ENCODE data around the gene ANAPC1.
"Not testable (repeated sequence)": the region's sequence is repeated elsewhere in the genome, so short reads cannot be mapped to it uniquely, and the experiment has no call there.

The ANAPC1 gene

DNA sequence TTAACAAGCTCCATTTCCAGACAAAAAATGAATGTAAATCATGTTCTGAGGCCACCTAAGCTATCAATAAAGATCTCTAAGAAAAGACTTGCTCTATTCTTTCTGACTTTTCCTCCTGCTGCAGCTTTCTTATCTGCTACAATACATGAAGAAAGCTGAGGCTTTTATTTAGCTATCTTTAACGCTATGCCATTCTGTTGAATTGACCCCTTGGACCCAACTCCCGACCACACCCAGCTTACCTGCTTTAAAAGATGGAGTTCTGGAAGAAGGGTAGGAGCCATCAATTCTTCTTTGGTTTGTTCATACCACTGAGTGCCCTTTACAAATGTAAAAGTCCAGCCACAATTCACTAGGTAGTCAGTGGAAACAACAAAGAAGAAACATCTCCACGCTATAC lies 99.9 kb downstream of the ANAPC1 start:
- DNase-seq = not testable (repeated sequence)

DNA sequence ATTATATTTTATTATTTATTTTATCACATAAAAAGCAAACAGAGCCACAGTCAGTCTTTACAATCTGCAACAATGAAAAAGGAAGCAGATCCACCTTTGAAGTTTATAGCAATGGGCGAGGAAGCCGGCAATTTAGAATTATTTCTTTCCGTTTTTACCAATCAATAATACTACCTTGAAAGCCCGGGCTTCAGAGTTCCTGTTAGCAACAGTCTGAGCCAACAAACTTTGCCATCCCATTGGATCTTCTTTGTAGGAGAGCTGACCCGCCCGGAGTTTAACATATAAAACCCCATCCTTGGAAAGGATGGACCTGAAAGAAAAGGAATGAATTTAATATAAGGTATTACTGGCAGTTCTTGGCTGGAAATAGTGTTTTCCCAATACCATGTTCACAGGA lies 101.8 kb downstream of the ANAPC1 start:
- not testable (repeated sequence) for DNase-seq

DNA sequence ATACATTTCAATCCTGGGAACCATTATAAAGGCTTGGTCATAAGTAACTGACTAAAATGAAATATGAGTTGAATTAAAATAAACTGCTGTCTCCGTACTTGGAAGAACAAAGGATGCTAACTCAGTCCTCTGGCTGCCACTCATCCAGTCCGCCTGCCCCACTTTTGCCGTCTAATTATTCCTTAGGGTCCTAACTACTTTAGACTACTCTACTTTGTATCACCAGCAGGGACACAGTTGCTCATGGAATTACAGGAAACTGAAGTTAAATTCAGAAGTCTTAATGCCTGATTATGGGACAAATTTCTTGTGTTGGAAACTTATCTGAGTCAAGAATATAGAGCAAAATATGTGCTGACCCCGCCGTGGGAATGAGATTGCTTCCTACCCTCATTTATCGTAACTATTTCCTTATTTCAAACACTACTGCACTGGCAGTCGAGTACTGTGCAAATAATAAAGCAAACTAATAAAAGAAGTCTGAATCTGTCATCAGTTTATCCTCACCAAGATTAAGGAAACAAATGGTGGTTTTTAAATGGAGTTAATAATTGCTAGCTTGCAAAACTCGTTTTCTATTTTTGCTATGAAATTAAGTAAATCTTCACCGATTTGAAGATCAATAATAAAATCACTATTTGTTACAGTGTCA lies 102.4 kb downstream of the ANAPC1 start:
- not testable (repeated sequence) for DNase-seq

DNA sequence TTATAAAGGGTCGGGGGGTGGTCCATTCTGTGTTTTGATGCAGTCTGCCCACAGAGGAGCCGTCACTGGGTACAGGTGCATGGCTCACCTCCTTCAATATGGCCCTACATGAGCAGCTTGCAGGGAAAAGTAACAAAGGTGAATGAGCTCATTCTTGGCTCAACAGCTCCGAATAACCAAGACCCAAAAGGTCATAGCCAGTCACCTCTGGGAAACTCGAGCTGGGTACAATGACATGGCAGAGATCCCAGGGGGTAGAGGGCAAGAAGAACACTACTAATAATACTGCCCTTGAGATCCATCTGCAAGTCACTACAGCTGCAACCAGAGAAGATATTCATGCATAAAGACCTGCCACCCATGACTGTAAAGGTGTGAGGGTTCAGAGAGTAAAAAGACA lies 106.8 kb downstream of the ANAPC1 start:
- not testable (repeated sequence) for DNase-seq

DNA sequence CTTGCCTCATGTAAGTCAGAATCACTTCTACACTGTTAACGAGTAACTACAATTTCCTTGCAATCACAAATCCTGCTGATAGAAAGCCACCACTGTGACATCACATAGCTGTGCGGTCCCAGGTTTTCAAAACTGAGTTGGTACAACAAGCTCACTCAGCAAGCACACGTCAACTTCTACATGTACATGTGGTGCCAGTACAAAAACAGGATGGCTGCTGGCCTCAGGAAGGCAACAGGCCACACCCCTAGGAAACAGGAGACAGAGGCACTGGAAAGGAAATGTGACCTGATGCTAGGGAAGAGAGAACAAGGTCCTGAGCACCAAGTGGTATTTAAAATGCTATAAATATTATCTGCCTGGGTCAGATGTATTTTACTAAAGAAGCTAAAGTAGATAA lies 107.7 kb downstream of the ANAPC1 start:
- DNase-seq = not testable (repeated sequence)

DNA sequence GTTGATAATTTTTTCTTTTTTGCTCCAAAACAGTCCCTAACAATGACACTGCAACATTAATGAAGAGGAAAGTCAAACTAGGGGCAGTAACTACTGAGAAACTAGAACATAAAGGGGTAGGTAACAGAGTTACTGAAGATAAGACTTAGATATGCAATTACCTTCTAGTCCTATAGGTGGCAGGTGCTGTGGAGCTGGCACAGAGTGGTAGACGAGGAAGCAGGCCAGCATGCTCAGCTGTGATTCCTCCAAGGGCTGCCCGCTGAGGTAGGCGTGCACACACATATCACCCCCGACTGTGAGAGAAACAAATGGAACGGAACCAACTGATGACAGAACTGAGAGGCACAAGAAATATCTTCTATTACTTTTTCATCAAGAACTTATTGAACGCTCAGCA lies 111.8 kb downstream of the ANAPC1 start:
- DNase-seq = not testable (repeated sequence)

DNA sequence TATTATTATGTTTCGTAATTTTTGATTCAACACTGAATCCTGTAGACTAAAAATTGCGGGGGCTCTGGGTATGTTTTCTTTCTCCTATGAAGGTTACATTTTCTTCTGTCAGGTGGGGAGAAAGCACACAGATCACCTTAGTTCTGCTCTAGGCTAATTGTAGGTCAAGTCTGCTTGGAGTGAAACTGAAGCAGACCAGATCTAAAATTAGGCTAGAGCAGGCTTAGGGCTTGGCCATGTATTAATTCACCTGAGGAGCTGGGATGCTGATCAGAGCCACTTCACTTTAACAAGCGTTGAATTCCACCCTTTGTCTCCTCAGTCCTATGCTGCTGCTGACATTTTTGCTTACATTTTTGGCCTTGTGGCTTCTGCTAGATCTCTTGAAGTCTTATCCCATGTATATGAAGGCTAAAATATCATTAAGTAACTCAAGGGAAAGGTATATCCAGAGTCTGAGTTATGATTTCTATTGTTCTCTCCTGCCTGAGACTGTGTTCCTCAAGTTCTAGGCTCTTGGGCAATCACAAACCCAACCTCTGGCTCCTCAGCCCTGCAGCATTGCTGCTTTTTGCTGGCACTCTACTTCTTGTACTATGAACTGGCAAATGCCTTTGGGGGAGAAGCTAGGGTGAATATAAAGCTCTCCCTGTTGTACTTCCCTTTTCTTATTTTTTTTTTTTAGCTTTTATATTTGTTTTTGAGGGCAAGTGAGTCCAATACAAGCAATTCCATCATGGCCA lies 112.9 kb downstream of the ANAPC1 start:
- not testable (repeated sequence) for DNase-seq

DNA sequence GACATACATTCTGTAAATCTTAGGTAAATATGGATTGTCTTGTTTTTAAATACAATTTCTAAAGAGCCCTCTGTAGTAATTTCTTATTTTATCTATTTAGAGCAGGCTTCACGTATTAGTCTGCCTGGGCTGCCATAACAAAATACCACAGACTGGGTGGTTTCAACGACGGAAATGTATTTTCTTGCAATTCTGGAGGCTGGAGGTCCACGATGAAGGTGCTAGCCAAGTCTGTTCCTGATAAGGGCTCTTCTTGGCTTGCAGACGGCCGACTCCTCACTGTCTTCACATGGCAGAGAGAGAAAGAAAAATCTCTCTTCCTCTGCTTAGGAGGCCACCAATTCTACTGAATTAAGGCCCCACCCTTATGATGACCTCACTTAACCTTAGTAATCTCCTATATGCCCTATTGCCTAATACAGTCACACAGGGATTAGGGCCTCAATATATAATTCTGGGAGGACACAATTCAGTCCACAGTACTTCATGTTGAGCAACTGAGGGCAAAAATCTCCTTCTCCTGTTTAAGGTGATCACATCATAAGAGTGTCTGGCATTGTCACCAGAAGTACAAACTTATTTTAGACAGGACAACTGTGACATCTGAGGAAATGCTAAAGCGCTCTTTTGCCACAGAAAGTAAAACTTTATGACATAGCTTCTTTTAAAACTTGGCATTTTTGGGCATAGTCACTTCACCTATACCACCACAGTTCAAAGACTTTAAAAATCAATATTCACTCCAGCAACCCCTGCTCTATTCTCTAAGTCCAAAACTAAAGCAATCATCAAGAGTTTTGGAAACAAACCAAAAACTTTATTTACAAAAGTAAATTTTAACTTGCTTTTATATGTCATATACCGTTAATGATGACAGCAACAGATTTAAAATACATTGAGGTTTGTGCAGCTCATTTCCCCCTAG lies 115.5 kb downstream of the ANAPC1 start:
- DNase-seq = not testable (repeated sequence)

DNA sequence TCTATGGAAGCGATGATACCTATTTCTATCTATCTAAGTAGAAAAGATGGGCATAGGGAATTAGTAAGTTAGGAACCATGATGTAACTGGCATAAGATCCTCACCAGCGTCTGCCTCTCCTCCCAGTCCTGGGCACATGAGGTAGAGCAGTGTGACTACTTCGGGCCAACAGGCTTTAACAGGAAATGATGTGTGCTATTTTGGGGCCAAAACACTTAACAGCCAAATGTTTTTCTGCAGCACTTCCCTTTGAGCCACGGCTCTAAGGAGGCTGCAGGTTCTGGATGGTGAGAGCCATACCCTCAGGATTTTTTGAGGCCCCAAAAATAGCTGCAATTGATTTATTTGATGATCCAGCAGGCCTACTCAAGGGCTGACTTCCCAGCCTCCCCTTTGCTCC lies 116.9 kb downstream of the ANAPC1 start:
- not testable (repeated sequence) for DNase-seq

DNA sequence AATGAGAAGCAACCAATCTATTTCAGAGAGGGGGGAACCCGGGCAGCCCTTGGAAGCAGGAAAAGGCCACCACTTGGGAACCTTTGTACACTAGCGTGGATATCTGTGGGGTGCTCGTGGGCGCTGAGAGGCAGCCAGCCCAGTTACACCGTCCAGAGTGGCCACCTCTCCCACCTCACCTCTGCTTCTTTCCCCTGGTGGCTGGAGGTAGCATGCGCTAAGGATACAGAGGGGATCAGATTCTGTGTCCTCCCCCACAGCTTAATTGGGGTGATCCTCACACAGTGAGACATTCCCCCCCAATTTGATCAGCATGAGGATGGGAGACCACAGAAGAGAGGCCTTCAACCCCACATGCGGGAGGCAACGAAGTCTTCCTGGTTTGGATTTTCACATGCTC lies 117.7 kb downstream of the ANAPC1 start:
- DNase-seq = not testable (repeated sequence)

DNA sequence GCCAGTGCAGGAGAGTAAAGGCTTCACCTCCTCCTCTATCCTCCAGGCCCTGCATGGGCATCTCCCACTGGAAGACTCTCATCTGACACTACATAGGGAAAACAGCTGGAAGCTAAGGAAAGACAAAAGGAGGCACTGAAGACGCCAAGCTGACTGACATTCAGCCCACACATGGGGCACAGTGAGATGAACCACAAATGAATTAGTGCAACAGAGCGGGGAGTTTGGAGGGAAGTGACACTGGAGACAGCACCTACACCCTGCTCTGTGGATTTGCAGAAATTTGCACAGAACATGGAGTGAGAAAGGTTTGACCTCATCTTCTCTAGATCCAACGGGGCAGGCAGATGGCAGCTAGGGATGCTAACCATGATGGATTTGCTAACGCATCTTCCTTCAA lies 119.8 kb downstream of the ANAPC1 start:
- not testable (repeated sequence) for DNase-seq

DNA sequence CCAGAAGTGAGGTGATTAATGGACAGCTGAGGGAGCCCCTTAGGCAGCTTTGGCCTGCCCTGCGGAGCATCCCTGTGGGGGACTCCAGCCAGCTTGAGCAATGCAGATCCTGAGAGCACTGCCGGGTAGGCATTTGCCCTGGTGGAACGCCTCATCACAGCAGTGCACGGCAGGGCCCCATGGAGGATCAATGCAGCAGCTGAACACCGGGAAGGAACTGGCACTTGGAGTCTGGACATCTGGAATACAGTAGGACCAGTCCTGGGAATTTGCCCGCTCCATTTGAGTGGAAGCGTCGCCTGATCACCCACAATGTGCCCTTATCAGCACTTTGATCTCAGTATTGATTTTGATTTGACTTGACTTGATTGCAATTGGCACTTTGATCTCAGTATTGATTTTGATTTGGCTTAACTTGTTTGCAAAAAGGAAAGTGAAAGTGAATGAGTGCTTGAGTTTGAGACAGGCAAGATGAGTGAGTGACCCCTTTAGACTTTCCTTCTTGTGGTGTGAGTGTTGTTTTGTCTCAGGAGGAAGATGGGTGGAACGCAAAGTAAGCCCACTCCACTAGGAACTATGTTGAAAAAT lies 123.2 kb downstream of the ANAPC1 start:
- not testable (repeated sequence) for DNase-seq

DNA sequence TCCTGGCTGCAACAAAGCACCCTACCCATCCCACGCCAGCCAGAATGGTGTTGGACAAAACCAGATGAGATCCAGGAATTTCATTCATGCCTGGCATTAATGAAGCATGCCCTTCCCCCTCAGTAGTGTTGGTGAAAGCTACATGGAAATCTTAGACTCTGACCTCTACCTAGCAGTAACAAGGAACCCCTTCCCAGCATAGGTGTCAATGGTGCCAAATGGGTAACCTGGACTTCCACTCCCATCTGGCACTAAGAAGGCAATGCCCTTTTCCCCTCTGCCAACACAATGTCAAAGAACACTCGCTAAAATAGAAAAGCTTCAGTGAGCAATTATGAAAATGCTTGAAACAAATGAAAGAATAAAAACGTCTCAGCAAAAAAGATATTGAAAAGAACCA lies 131.5 kb downstream of the ANAPC1 start:
- DNase-seq = not testable (repeated sequence)

DNA sequence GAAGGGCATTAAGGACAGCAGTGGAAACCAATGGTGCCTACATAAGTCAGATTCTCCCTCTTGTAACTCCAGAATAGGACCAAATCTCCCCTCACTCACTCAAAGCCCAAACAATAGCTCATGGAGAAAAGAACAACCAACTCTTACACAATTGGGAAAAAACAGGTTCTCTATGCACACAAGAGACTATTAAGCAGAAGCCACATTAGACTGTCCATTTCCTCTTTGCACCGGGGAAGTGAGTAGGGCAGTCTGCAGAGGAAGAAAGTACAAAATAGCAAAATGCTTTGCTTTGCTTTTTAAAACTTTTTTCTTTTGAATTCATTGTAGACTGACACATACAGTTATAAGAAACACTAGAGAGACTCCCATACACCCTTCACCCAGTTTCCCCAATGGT lies 133.4 kb downstream of the ANAPC1 start:
- DNase-seq = not testable (repeated sequence)

DNA sequence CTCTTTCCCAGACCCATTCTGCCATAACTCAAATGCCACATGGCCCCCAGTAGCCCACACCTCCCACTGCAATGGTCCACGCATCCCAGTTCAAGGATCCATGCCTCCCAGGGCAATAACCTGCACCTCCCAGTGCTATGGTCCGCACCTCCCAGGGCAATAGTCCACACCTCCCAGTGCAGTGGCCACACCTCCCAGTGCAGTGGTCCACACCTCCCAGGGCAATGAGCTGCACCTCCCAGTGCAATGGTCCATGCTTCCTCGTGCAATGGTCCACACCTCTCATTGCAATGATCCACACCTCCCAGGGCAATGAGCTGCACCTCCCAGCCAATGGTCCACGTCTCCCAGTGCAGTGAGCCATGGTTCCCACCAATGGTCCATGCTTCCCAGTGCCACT lies 135.6 kb downstream of the ANAPC1 start:
- DNase-seq = not testable (repeated sequence)

DNA sequence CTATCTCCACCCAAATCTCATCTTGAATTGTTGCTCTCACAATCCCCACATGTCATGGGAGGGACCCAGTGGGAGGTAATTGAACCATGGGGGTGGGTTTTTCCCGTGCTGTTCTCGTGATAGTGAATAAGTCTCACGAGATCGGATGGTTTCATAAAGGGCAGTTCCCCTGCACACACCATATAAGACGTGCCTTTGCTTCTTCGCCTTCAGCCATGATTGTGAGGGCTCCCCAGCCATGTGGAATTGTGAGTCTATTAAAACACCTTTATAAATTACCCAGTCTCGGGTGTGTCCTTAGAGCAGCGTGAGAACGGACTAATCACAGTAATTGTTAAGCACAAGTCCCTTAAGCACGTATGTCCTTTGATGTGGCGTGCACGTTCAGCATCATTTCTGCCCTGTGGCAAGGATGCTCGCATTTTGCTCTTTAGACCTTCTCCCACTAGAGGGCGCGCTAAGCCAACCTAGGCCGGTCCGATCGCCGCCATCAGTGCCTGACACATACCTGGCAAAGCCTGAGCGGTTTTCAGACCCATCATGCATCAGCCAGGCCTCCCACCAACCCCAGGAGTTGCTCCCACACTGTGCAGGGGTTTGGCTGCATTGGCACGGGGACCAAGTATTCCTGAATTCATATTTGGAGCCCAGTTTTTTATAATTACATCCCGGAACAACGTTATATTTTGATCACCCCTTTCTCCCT lies 136.4 kb downstream of the ANAPC1 start:
- DNase-seq = not testable (repeated sequence)

DNA sequence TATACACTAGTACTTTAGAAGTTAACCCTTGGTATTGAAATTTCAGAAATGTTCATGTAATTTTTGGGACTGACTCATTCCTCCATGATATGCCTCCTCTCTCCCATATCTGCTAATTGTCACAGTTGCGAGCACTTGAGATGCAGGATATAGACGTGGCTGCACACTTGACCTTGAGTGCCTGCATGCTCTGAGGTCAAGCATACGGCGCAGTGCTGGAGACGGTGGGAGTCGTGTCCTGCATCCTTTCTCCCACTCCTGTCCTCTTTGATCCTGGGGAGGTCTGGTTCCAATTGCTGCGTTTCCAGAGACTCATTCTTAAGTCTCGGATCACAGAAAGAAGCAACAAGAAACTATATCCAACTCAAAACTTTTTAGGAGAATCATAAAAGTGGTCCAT lies 139.2 kb downstream of the ANAPC1 start:
- not testable (repeated sequence) for DNase-seq

DNA sequence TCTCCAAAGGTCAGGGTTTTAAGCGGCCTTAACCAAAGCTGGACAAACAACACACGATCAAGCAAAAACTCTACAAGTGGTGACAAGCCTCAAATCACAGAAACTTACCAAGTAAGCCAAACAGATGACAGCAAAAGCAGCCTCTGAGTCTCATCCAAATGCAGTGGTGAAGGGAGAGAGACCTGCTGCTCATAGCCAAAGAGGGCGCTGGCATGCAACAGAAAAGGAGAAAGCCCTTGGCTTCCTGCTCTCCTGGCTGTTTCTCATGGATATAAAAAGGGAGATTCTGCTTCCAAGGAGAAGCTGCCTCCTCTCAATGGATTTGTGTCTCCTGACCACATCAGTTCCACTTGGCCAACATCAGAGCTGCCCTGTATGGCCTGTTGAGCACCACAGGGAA lies 142.5 kb downstream of the ANAPC1 start:
- DNase-seq = not testable (repeated sequence)

DNA sequence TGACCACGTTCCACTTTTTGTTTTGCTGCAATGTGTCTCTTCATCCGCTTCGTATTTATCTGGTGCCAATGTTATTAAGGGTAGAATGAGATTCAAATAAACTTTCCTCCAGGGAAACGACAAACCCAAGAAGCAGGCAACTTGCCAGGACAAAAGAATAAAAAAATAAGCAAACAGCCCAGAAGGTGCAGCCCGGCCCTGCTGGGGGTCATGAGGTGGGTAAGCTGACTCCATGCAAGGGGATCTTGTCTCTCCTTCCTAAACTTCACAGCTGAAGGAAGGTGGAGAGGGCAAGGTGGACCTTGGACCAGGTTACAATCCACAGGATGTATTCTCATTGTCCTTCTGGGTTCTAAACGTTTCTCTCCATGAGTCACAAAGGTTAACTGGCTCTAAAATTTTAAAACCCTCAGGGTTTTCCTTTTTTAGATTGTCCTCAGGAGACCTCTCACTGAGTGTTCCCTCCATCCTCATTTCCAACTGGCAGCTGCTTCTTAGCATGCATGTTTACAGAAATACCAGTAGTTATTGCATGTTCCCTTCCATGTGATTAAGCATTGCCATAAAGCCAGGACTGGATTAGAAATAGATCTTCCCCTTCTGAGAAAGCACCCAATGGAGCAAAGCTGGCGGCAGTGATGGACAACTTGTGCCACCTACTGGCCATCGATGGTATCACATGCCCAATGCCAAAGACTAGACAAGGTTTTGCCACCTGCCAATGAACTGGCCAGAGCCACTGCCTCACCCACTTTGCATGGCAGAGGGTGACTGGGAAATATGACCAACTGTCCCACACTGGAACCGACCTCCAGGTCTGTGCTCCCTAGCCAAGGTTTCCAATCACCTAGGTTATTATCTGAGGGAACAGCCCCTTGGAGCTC lies 147.9 kb downstream of the ANAPC1 start:
- DNase-seq = not testable (repeated sequence)

DNA sequence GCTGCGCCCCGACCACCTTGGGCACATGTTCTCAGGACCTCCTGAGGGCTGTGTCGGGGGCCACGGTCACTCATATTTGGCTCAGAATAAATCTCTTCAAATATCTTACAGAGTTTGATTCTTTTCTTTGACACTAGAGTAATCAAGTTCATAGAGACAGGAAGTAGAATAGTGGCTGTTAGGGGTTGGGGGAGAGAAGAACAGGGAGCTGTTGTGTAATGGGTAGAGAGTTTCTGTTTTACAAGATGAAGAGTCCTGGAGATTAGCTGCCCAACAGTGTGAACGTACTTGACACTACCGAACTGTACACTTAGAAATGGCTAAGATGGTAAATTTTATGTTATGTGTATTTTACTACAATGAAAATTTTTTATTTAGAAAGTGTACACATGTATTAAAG lies 148.6 kb downstream of the ANAPC1 start:
- not testable (repeated sequence) for DNase-seq

DNA sequence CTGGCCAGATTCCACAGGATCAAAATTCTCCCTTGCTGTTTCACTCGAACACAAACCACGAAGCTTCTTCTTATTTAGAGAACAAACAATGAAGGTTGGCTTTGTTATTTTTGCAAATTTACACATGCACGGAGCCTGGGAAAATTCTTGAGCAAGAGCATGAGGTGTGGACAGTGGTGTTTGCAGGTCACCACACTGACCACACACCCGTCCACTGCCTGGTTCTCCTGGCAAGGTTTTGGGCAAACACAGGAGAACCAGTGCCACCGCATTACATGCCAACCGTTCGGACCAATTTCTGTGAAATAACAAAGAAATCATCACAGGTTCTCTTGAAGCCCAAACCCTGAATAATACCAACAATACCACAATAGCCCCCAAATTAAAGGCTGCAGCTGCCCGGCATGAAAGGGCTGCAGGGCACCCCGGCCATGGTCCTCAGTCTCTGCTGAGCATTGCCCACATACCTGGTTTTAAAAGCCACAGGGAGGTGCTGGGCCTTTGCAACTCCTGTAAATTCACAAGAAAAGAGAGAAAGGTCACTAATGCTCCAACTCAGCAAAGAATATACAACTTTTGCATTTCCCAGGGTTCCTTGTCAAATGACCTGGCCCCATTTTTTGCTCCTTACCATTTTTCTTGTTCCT lies 154.1 kb downstream of the ANAPC1 start:
- not testable (repeated sequence) for DNase-seq

Measured in KG1 (cell line).